Ishikawa (cell line): ENCODE measurements around the gene NEU3.

Experiments used
- CEBPB ChIP-seq: IDR thresholded peaks from 2 replicates; pipeline ENCODE4 v1.6.1; 2012
- CREB1 ChIP-seq: IDR thresholded peaks from 2 replicates; pipeline ENCODE4 v1.6.1; 2012; ENCODE audit warnings: low read depth
- EGR1 ChIP-seq: IDR thresholded peaks from 2 replicates; pipeline ENCODE4 v1.6.1; 2012
- EP300 ChIP-seq: IDR thresholded peaks from 2 replicates; pipeline ENCODE4 v1.6.1; 2012; ENCODE audit warnings: borderline replicate concordance
- FOXM1 ChIP-seq: IDR thresholded peaks from 2 replicates; pipeline ENCODE4 v1.6.1; 2012; ENCODE audit warnings: low read depth, borderline replicate concordance
- NFIC ChIP-seq: IDR thresholded peaks from 2 replicates; pipeline ENCODE4 v1.6.1; 2012
- RAD21 ChIP-seq: IDR thresholded peaks from 2 replicates; pipeline ENCODE4 v1.6.1; 2012; ENCODE audit warnings: low read depth
- TAF1 ChIP-seq: IDR thresholded peaks from 2 replicates; pipeline ENCODE4 v1.6.1; 2012; ENCODE audit warnings: low read depth, mild to moderate bottlenecking
- TCF12 ChIP-seq: IDR thresholded peaks from 2 replicates; pipeline ENCODE4 v1.6.1; 2012; ENCODE audit warnings: low read depth
- TEAD4 ChIP-seq: IDR thresholded peaks from 2 replicates; pipeline ENCODE4 v1.6.1; 2012
- YY1 ChIP-seq: IDR thresholded peaks from 2 replicates; pipeline ENCODE4 v1.6.1; 2012; ENCODE audit warnings: low read depth
- ZBTB7A ChIP-seq: IDR thresholded peaks from 2 replicates; pipeline ENCODE4 v1.6.1; 2012; ENCODE audit warnings: low read depth
- TF ChIP-seq, protein P1 (sequence below): IDR thresholded peaks from 2 replicates; pipeline ENCODE4 v1.6.1; 2012
- TF ChIP-seq, protein P2 (sequence below): IDR thresholded peaks from 2 replicates; pipeline ENCODE4 v1.6.1; 2012; ENCODE audit warnings: low read depth, mild to moderate bottlenecking
- TF ChIP-seq, protein P3 (sequence below): IDR thresholded peaks from 2 replicates; pipeline ENCODE4 v1.6.1; 2012

The NEU3 gene

DNA sequence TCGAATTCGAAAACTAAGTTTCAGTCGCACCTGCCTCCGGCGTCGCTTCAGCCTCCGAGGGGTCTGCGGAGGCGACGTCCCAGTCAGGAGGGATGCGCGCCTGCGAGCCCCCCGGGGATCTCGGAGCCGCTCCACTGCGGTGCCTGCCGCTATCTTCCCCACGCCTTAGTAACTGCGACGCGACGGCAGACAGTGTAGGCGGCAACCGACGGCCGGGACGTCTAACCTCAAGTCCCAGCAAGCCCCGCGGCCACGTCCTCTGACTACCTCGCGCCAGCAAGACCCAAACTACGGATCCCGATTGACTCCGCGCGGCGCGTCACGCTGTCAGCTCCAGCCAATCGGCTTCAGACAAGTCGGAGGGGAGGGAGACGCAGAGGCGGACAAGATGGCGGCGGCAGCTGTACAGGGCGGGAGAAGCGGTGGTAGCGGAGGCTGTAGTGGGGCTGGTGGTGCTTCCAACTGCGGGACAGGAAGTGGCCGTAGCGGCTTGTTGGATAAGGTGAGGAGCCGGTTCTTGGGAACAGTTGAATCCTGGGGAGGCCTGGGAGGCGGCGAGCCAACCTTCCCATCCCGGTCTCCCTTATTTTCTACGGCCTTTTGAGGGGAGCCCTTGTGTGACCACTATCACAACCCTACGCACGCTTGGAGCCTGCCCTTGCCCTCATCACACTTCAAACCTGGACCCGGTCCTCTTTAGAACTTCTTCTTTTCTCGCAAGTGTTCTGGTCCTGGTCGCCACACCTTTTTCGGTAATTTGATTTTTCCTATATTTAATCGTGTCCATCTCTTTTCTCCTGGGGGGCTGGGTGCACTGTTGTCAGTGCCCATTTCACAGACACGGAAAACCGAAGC lies 39.6 kb upstream of the NEU3 start, which contains the start of the genes SPCS2 and XRRA1:
Gene SPCS2 (plus strand): TSS at position 369 of the 855 bp plus-strand sequence. CDS start 20 bp downstream, at position 389.
Gene XRRA1 (minus strand): TSS at position 194 of the 855 bp plus-strand sequence. CDS start 8,213 bp downstream, outside the sequence.
- peak; percentile 75 for TF ChIP-seq TCF12
- TF ChIP-seq ZBTB7A: no peak
- no peak for TF ChIP-seq FOXM1
- TF ChIP-seq, protein P1, sequence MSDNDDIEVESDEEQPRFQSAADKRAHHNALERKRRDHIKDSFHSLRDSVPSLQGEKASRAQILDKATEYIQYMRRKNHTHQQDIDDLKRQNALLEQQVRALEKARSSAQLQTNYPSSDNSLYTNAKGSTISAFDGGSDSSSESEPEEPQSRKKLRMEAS: peak; percentile 86
- peak; percentile 80 for TF ChIP-seq CREB1
- no peak; the same call in 1 of the 2 replicates for TF ChIP-seq NFIC
- TF ChIP-seq TEAD4: no peak; the same call in 1 of the 2 replicates
- TF ChIP-seq TAF1: peak; percentile 98
- TF ChIP-seq, protein P2, sequence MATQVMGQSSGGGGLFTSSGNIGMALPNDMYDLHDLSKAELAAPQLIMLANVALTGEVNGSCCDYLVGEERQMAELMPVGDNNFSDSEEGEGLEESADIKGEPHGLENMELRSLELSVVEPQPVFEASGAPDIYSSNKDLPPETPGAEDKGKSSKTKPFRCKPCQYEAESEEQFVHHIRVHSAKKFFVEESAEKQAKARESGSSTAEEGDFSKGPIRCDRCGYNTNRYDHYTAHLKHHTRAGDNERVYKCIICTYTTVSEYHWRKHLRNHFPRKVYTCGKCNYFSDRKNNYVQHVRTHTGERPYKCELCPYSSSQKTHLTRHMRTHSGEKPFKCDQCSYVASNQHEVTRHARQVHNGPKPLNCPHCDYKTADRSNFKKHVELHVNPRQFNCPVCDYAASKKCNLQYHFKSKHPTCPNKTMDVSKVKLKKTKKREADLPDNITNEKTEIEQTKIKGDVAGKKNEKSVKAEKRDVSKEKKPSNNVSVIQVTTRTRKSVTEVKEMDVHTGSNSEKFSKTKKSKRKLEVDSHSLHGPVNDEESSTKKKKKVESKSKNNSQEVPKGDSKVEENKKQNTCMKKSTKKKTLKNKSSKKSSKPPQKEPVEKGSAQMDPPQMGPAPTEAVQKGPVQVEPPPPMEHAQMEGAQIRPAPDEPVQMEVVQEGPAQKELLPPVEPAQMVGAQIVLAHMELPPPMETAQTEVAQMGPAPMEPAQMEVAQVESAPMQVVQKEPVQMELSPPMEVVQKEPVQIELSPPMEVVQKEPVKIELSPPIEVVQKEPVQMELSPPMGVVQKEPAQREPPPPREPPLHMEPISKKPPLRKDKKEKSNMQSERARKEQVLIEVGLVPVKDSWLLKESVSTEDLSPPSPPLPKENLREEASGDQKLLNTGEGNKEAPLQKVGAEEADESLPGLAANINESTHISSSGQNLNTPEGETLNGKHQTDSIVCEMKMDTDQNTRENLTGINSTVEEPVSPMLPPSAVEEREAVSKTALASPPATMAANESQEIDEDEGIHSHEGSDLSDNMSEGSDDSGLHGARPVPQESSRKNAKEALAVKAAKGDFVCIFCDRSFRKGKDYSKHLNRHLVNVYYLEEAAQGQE: no peak
- TF ChIP-seq RAD21: no peak
- no peak for TF ChIP-seq CEBPB
- peak; percentile 98 for TF ChIP-seq YY1
- TF ChIP-seq, protein P3, sequence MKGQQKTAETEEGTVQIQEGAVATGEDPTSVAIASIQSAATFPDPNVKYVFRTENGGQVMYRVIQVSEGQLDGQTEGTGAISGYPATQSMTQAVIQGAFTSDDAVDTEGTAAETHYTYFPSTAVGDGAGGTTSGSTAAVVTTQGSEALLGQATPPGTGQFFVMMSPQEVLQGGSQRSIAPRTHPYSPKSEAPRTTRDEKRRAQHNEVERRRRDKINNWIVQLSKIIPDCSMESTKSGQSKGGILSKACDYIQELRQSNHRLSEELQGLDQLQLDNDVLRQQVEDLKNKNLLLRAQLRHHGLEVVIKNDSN: peak; percentile 97
- TF ChIP-seq EP300: peak; percentile 13; the same call in 1 of the 2 replicates
- TF ChIP-seq EGR1: no peak

DNA sequence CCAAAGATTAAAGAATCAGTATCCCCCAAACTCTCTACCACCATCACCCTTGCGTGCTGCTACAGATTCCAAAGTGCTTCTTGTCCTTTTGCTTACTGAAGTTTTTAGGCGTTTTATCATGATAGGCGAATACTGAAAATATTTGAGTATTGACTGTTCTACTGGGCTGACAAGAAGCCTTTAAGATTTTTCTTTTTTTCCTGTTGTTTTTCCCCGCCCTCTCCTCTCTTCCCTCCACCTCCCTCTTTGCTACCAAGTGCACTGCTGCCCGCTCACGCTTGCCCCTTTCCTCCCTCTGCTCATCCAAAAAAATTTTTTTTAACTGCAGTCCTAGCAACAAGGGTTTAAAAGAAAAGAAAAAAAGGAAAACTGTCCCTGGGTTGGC lies 39.0 kb upstream of the NEU3 start:
- TF ChIP-seq CEBPB (no peak), YY1 (no peak), EP300 (no peak)

DNA sequence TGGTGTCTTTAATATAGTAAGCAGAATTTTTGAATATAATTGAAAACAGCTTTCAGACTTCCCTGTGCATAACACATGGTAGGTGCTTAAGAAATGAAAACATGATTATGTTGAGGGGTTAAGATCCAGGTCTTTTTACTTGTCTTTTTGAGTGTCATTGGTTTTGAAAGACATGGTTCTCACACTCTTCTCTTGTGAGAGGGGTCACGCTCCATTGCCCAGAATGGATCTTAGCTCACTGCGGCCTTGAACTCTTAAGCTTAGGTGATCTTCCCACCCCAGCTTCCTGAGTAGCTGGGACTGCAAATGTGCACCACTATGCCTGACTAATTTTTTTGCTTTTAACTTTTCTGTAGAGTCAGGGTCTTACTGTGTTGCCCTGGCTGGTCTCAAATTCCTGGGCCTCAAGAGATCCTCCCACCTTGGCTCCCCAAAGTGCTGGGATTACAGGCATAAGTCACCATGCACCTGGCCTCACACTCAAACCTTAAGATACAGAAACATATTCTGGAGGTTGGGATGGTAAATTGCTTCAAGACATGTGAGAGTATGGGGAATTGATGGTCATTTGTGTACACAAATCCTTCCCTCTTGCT lies 38.3 kb upstream of the NEU3 start:
- TF ChIP-seq, protein P3: no peak
- TF ChIP-seq EP300 (no peak), TCF12 (no peak), NFIC (no peak), CEBPB (no peak), YY1 (no peak)
- TF ChIP-seq, protein P1: no peak
- TF ChIP-seq, protein P2: no peak

DNA sequence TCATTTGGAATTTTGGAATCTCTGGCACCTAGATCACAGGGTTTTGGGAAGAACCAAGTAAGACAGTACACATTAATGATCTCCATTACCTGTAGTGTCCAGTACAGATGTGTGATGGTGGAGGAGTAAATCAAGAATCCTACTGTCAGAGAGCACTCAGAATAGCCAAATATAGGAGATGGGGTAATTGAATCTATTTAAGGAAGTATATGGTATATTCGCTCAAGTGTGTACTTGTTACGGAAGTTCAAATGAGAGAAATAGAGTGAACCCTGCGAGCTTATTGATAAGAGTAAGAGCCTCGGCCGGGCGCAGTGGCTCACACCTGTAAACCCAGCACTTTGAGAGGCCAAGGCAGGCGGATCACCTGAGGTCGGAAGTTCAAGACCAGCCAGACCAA lies 37.5 kb upstream of the NEU3 start:
- TF ChIP-seq CEBPB (no peak), CREB1 (no peak), EGR1 (no peak)
- TF ChIP-seq, protein P2: no peak

DNA sequence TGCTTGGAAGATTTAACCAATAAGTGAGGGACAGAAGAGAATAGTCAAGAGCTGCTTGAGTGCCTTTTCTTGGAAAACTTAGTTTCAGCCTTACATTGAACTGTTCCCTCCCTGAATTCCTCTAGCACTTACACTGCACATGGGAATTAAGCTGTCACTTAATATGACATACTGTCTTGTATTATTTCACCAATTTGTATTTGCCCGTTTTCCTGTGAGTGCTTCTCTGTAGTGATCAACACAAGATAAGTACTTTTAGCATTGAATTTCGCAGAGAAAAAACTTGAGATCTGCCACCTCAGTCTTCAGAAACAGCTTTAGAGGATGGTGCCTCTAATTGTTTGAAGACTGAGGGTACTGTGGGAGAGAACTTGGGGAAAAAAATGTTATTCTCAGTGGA lies 36.0 kb upstream of the NEU3 start:
- TF ChIP-seq RAD21 (no peak), NFIC (no peak), CEBPB (no peak), YY1 (no peak), ZBTB7A (no peak), EP300 (no peak)
- TF ChIP-seq, protein P3: no peak
- TF ChIP-seq, protein P2: no peak
- TF ChIP-seq, protein P1: no peak
